Uterus (tissue), 2 donors: ENCODE results near the gene GLIS1.

Source experiments
- CTCF ChIP-seq, 4 experiments: fragments of 200-600 bp in 2 of 4; fragments of 450-650 bp in 2 of 4; sonication (generic) in 2 of 4; IDR thresholded peaks; one replicate each; pipeline ENCODE4 v1.5.1; 2016 to 2019; ENCODE audit warnings: antibody characterized with exemption in 4 of 4, mild to moderate bottlenecking in 2 of 4, moderate library complexity in 1 of 4
- POLR2A ChIP-seq, 2 donors: fragments of 450-650 bp; IDR thresholded peaks; one replicate each; pipeline ENCODE4 v1.6.1; 2016; ENCODE audit warnings: antibody characterized with exemption in 2 of 2, mild to moderate bottlenecking in 1 of 2, moderate library complexity in 1 of 2

- no peak for TF ChIP-seq CTCF (IDR thresholded peaks at IDR 0.05)
- TF ChIP-seq POLR2A (IDR thresholded peaks at IDR 0.05): no peak
Measured at GRCh38 chr1:53666566-53666965, 72.4 kb downstream of the GLIS1 start.
